ENCODE data around the gene SLC35F3.
"Not testable (repeated sequence)": the region's sequence is repeated elsewhere in the genome, so short reads cannot be mapped to it uniquely, and the experiment has no call there.

SLC35F3 gene

GRCh38 chr1:234186037-234186688, 281.7 kb downstream of the SLC35F3 start:
- DNase-seq = peak in 1 of 51 donors; percentile 3

- no peak for DNase-seq
These were observed 283.9 kb downstream of the SLC35F3 start for GRCh38 chr1:234188454-234188792.

- no peak for DNase-seq
These were observed 293.4 kb downstream of the SLC35F3 start for GRCh38 chr1:234197839-234198238.

- no peak for DNase-seq
These were observed 295.1 kb downstream of the SLC35F3 start for GRCh38 chr1:234199476-234200127.

GRCh38 chr1:234200566-234200965, 296.1 kb downstream of the SLC35F3 start:
- DNase-seq = no peak

GRCh38 chr1:234201600-234201999, 297.1 kb downstream of the SLC35F3 start:
- DNase-seq = no peak

- no peak for DNase-seq
These were observed 301.5 kb downstream of the SLC35F3 start for GRCh38 chr1:234205966-234206365.

GRCh38 chr1:234206651-234207284, 302.3 kb downstream of the SLC35F3 start:
- no peak for DNase-seq

GRCh38 chr1:234208351-234208750, 303.9 kb downstream of the SLC35F3 start:
- no peak for DNase-seq

GRCh38 chr1:234208791-234209190, 304.3 kb downstream of the SLC35F3 start:
- DNase-seq = no peak

- DNase-seq = not testable (repeated sequence)
These were observed 306.0 kb downstream of the SLC35F3 start for GRCh38 chr1:234210429-234210828.

- not testable (repeated sequence) for DNase-seq
These were observed 307.4 kb downstream of the SLC35F3 start for GRCh38 chr1:234211855-234212254.

- peak in 8 of 51 donors; percentile 10 to 31 (median 18) for DNase-seq
These were observed 308.5 kb downstream of the SLC35F3 start for GRCh38 chr1:234212764-234213657.

- DNase-seq = no peak
These were observed 309.2 kb downstream of the SLC35F3 start for GRCh38 chr1:234213658-234214128.

- DNase-seq = peak in 26 of 51 donors; percentile 13 to 75 (median 39)
These were observed 309.8 kb downstream of the SLC35F3 start for GRCh38 chr1:234214129-234214910.

GRCh38 chr1:234214911-234215892, 310.7 kb downstream of the SLC35F3 start:
- peak in 3 of 51 donors; percentile 8 to 29 (median 13) for DNase-seq

GRCh38 chr1:234216116-234216703, 311.7 kb downstream of the SLC35F3 start:
- DNase-seq = no peak

GRCh38 chr1:234217316-234217840, 312.9 kb downstream of the SLC35F3 start:
- DNase-seq = no peak

GRCh38 chr1:234218078-234218477, 313.6 kb downstream of the SLC35F3 start:
- no peak for DNase-seq

Data from hypothalamus (tissue), 51 donors.